Measurements from ENCODE around the gene ZNF106. TPM values are rescaled to one million over a fixed set of nuclear protein-coding genes. Genes with fewer than 3 reads are reported as not detected.

The ZNF106 gene
- total RNA-seq, 4 donors from 2014 or later: 38.6 to 50.2 (median 49.2) TPM

GRCh38 chr15:42510258-42511006, 19.5 kb upstream of the ZNF106 start:
- TF ChIP-seq EP300 (IDR thresholded peaks at IDR 0.05) (no peak), CTCF (IDR thresholded peaks at IDR 0.05) (no peak), POLR2A (IDR thresholded peaks at IDR 0.05) (no peak), POLR2AphosphoS5 (IDR thresholded peaks at IDR 0.05) (no peak)
- no peaks in the 10 kb centered on the region for H3K27me3 ChIP-seq
- H3K9me3 ChIP-seq: no peaks in the 10 kb centered on the region
- DNase-seq (ENCODE audit: low spot score in 2 of 2): no peak
- H3K36me3 ChIP-seq: peaks cover 32% of the 10 kb centered on the region
- no peak overlapping the region for H3K27ac ChIP-seq
- 85% methylated on average over 4 of the region's 4 CpGs for WGBS
- H3K4me1 ChIP-seq: peaks cover 9% of the 10 kb centered on the region
- H3K4me3 ChIP-seq: no peak overlapping the region

GRCh38 chr15:42508263-42508690, 17.3 kb upstream of the ZNF106 start:
- no peak overlapping the region for H3K27ac ChIP-seq
- H3K4me1 ChIP-seq: peaks cover 9% of the 10 kb centered on the region
- TF ChIP-seq EP300 (IDR thresholded peaks at IDR 0.05) (no peak), CTCF (IDR thresholded peaks at IDR 0.05) (no peak), POLR2A (IDR thresholded peaks at IDR 0.05) (no peak), POLR2AphosphoS5 (IDR thresholded peaks at IDR 0.05) (no peak)
- no peaks in the 10 kb centered on the region for H3K27me3 ChIP-seq
- 66% methylated on average over 9 of the region's 9 CpGs for WGBS
- no peak overlapping the region for H3K4me3 ChIP-seq
- H3K36me3 ChIP-seq: peaks cover 15% of the 10 kb centered on the region
- H3K9me3 ChIP-seq: no peaks in the 10 kb centered on the region
- no peak for DNase-seq (ENCODE audit: low spot score in 2 of 2)

GRCh38 chr15:42507514-42507913, 16.6 kb upstream of the ZNF106 start:
- Histone ChIP-seq H3K36me3 (peaks cover 13% of the 10 kb centered on the region), H3K9me3 (no peaks in the 10 kb centered on the region), H3K4me3 (no peak overlapping the region), H3K27ac (no peak overlapping the region), H3K27me3 (no peaks in the 10 kb centered on the region), H3K4me1 (peaks cover 12% of the 10 kb centered on the region)
- DNase-seq (ENCODE audit: low spot score in 2 of 2): no peak
- WGBS: 82% methylated on average over 4 of the region's 4 CpGs
- no peak for TF ChIP-seq POLR2A (IDR thresholded peaks at IDR 0.05)
- TF ChIP-seq POLR2AphosphoS5 (IDR thresholded peaks at IDR 0.05): no peak
- no peak for TF ChIP-seq EP300 (IDR thresholded peaks at IDR 0.05)
- TF ChIP-seq CTCF (IDR thresholded peaks at IDR 0.05): no peak

GRCh38 chr15:42504631-42505030, 13.7 kb upstream of the ZNF106 start:
- WGBS: 74% methylated on average over 3 of the region's 3 CpGs
- Histone ChIP-seq H3K36me3 (peaks cover 11% of the 10 kb centered on the region), H3K4me1 (peaks cover 29% of the 10 kb centered on the region), H3K9me3 (no peaks in the 10 kb centered on the region), H3K27me3 (no peaks in the 10 kb centered on the region), H3K27ac (no peak overlapping the region), H3K4me3 (no peak overlapping the region)
- no peak for DNase-seq (ENCODE audit: low spot score in 2 of 2)
- TF ChIP-seq CTCF (IDR thresholded peaks at IDR 0.05): no peak
- no peak for TF ChIP-seq POLR2AphosphoS5 (IDR thresholded peaks at IDR 0.05)
- no peak for TF ChIP-seq EP300 (IDR thresholded peaks at IDR 0.05)
- TF ChIP-seq POLR2A (IDR thresholded peaks at IDR 0.05): no peak

- no peak for DNase-seq (ENCODE audit: low spot score in 2 of 2)
- H3K9me3 ChIP-seq: no peaks in the 10 kb centered on the region
- peaks cover 11% of the 10 kb centered on the region for H3K36me3 ChIP-seq
- no peak for TF ChIP-seq POLR2A (IDR thresholded peaks at IDR 0.05)
- no peak for TF ChIP-seq CTCF (IDR thresholded peaks at IDR 0.05)
- no peak for TF ChIP-seq POLR2AphosphoS5 (IDR thresholded peaks at IDR 0.05)
- TF ChIP-seq EP300 (IDR thresholded peaks at IDR 0.05): no peak
- H3K27ac ChIP-seq: no peak overlapping the region
- H3K4me1 ChIP-seq: peaks cover 37% of the 10 kb centered on the region
- WGBS: 82% methylated on average over 1 of the region's 1 CpG
- no peaks in the 10 kb centered on the region for H3K27me3 ChIP-seq
- no peak overlapping the region for H3K4me3 ChIP-seq
These were observed 12.9 kb upstream of the ZNF106 start for GRCh38 chr15:42503825-42504224.

Data from suprapubic skin (tissue), 4 donors.